Liver (tissue), 3 donors: Measurements from ENCODE around the gene SQOR.

Experiments used
- CTCF ChIP-seq: fragments of 150-350 bp; IDR thresholded peaks from 2 replicates; pipeline ENCODE4 v1.5.1; 2017; ENCODE audit warnings: improper control_type of control experiment, low read depth, low read length; ENCODE audit not compliant: missing input control
- GABPA ChIP-seq, 2 donors: IDR thresholded peaks in 1 of 2; conservative IDR thresholded peaks in 1 of 2; 2 replicates each; pipeline ENCODE4 v1.6.1; 2016; ENCODE audit warnings: antibody characterized with exemption in 2 of 2, mild to moderate bottlenecking in 1 of 2, moderate library complexity in 1 of 2
- HNF4A ChIP-seq, 2 donors: conservative IDR thresholded peaks; 2 replicates each; pipeline ENCODE4 v1.6.1; 2016; ENCODE audit warnings: antibody characterized with exemption in 2 of 2, mild to moderate bottlenecking in 2 of 2
- HNF4G ChIP-seq: IDR thresholded peaks from 2 replicates; pipeline ENCODE4 v1.6.1; 2016; ENCODE audit warnings: antibody characterized with exemption
- JUND ChIP-seq, 2 donors: IDR thresholded peaks; 2 replicates each; pipeline ENCODE4 v1.6.1; 2016; ENCODE audit warnings: antibody characterized with exemption in 2 of 2
- MAX ChIP-seq: IDR thresholded peaks from 2 replicates; pipeline ENCODE4 v1.6.1; 2016; ENCODE audit warnings: antibody characterized with exemption
- RAD21 ChIP-seq, 2 donors: IDR thresholded peaks; 2 replicates each; pipeline ENCODE4 v1.6.1; 2016; ENCODE audit warnings: antibody characterized with exemption in 2 of 2, mild to moderate bottlenecking in 2 of 2
- REST ChIP-seq: IDR thresholded peaks from 2 replicates; pipeline ENCODE4 v1.6.1; 2016; ENCODE audit warnings: antibody characterized with exemption, mild to moderate bottlenecking
- RXRA ChIP-seq, 2 donors: IDR thresholded peaks; 2 replicates each; pipeline ENCODE4 v1.6.1; 2017 to 2018; ENCODE audit warnings: antibody characterized with exemption in 2 of 2, mild to moderate bottlenecking in 1 of 2
- SP1 ChIP-seq: IDR thresholded peaks from 2 replicates; pipeline ENCODE4 v1.6.1; 2018; ENCODE audit warnings: antibody characterized with exemption, mild to moderate bottlenecking
- TAF1 ChIP-seq: conservative IDR thresholded peaks from 2 replicates; pipeline ENCODE4 v1.6.1; 2016; ENCODE audit warnings: antibody characterized with exemption, mild to moderate bottlenecking
- YY1 ChIP-seq: IDR thresholded peaks from 2 replicates; pipeline ENCODE4 v1.6.1; 2016; ENCODE audit warnings: antibody characterized with exemption, mild to moderate bottlenecking
- TF ChIP-seq, protein P1 (sequence below): IDR thresholded peaks from 2 replicates; pipeline ENCODE4 v1.6.1; 2016; ENCODE audit warnings: antibody characterized with exemption
- donor health status: healthy.
- donor health status: healthy.

- TF ChIP-seq CTCF = no peak
- no peak for TF ChIP-seq HNF4G
- TF ChIP-seq MAX = no peak
- TF ChIP-seq GABPA (IDR thresholded peaks at IDR 0.05 in 1 of 2, conservative IDR thresholded peaks at IDR 0.05 in 1 of 2) = no peak
- TF ChIP-seq RAD21 (IDR thresholded peaks at IDR 0.05) = no peak
- no peak for TF ChIP-seq REST
- TF ChIP-seq YY1 = no peak
- TF ChIP-seq SP1 = no peak
- TF ChIP-seq HNF4A (conservative IDR thresholded peaks at IDR 0.05) = no peak
- no peak for TF ChIP-seq JUND (IDR thresholded peaks at IDR 0.05)
- no peak for TF ChIP-seq RXRA (IDR thresholded peaks at IDR 0.05)
- no peak for TF ChIP-seq TAF1
- TF ChIP-seq, protein P1, sequence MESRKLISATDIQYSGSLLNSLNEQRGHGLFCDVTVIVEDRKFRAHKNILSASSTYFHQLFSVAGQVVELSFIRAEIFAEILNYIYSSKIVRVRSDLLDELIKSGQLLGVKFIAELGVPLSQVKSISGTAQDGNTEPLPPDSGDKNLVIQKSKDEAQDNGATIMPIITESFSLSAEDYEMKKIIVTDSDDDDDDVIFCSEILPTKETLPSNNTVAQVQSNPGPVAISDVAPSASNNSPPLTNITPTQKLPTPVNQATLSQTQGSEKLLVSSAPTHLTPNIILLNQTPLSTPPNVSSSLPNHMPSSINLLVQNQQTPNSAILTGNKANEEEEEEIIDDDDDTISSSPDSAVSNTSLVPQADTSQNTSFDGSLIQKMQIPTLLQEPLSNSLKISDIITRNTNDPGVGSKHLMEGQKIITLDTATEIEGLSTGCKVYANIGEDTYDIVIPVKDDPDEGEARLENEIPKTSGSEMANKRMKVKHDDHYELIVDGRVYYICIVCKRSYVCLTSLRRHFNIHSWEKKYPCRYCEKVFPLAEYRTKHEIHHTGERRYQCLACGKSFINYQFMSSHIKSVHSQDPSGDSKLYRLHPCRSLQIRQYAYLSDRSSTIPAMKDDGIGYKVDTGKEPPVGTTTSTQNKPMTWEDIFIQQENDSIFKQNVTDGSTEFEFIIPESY = no peak
Measured at GRCh38 chr15:45690581-45691260, 55.9 kb downstream of the SQOR start.
